Right renal cortex interstitium (tissue), 3 donors: ENCODE measurements around the gene LPCAT1. TPM values are rescaled to one million over a fixed set of nuclear protein-coding genes. Genes with fewer than 3 reads are reported as not detected.
"Not testable (repeated sequence)": the region's sequence is repeated elsewhere in the genome, so short reads cannot be mapped to it uniquely, and the experiment has no call there.

ENCODE experiments used
- DNase-seq, 3 donors: peaks; one replicate each; pipeline ENCODE4 v3.0.0-alpha.2; 2013; ENCODE audit warnings: low read depth in 3 of 3, low spot score in 2 of 3
- polyA plus RNA-seq, 3 donors: library from polyadenylated mRNA; unstranded; fragments of 120-200 nt; gene quantifications; one replicate each; pipeline ENCODE4 v1.2.1, GENCODE V29; 2013; ENCODE audit not compliant: insufficient read length in 3 of 3

Gene LPCAT1, protein sequence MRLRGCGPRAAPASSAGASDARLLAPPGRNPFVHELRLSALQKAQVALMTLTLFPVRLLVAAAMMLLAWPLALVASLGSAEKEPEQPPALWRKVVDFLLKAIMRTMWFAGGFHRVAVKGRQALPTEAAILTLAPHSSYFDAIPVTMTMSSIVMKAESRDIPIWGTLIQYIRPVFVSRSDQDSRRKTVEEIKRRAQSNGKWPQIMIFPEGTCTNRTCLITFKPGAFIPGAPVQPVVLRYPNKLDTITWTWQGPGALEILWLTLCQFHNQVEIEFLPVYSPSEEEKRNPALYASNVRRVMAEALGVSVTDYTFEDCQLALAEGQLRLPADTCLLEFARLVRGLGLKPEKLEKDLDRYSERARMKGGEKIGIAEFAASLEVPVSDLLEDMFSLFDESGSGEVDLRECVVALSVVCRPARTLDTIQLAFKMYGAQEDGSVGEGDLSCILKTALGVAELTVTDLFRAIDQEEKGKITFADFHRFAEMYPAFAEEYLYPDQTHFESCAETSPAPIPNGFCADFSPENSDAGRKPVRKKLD
- 10 to 100 TPM; 37.5 to 48.9 (median 43.4) TPM for polyA plus RNA-seq

DNA sequence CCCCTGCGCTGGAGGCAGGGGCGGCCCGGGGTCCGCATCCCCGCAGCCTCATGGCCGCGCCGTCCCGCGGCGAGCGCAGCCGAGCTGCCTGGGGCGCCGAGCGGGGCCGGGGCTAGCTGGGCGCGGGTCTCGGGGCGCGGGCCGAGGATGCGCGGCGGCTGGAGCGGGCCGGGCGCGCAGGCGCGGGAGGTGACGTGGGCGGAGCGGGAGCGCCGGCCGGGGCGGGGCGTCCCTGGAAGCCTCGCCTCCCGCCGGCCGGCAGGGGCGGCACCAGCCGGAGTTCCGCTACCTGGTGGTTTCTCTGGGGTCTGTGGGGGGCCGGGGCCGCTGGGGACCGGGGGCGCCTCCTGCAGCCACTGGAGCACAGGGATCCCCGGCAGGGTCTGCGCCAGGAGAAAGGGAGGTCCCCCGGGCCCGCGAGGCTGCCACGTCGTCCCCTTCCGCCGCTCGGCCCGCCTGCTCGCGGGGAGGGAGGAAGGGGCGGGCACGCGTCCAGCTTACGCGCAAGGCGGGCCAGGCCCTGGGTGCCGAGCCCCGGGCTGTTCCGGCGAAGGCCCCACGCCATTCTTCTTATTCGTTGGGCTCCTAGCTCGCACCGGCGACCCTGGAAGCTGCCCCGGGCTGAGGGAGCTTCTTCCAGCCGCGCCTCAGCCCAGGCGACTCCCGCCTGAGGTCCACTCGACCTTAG lies at the start of gene LPCAT1:
Gene LPCAT1 (minus strand): TSS at position 168 of the 688 bp plus-strand sequence. CDS start 116 bp downstream, at position 52.
- DNase-seq: peak in 2 of 3 donors; percentile 39 to 56

DNA sequence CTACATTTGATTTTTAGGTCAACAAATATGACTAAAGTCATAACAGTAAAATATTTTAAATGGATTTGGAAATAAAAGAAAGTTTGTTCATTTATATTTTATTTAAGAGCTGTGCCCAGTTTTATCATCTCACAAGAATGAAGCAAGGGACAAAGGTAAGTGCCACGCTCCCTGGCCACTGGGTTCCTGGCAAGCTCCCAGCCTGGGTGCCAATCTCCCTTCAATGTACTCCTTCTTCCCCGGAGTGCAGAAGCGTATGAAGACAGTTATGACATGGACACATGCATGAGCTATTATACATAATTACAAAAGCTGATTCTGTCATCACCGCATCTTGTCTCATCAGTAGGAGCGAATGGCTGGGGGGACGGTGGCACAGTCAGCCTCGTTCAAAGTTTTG lies 48.1 kb upstream of the LPCAT1 start:
- not testable (repeated sequence) for DNase-seq

DNA sequence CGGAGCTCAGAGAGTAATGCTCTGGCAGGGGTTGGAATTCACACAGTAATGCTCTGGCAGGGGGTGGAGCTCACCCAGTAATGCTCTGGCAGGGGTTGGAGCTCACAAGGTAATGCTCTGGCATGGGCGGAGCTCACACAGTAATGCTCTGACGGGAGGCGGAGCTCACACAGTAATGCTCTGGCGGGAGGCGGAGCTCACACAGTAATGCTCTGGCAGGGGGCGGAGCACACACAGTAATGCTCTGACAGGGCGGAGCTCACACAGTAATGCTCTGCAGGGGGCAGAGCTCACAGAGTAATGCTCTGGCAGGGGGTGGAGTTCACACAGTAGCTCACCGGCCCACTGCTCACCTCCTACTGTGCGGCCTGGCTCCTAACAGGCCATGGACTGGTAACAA lies 47.2 kb upstream of the LPCAT1 start:
- DNase-seq: no peak

DNA sequence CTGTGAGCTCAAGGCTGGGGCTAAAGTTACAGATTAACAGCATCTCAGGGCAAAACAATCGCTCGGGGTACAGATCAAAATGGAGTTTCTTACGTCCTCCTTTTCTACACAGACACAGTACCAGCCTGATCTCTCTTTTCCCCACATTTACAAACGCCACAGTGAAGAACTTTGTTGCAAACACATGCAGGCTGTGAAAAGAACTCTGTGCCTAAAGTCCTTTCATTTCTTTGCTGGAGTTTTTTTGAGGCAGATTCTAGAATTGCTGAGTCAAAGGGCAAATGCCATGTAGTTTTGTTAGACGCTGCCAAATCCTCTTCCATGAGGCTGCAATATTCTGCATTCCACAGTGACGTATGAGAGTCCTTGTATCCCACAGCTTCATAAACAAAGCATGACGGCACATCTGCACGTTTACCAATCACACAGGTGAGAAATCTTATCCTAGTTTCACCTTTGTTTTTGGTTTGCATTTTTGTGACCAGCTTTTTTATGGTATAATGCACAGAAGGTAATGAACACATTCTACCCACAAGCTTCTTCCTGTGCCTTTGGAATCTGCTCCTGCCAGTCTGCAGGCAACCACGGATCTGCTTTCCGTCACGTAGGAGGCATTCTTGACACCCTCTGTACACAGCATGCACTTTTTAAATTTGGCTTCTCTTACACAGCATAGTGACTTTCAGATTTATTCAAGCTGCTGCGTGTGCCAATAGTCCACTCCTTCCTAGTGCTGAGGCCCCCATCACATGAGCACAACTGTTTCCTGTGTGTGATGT lies 44.6 kb upstream of the LPCAT1 start:
- DNase-seq: peak in 2 of 3 donors; percentile 36 to 41

DNA sequence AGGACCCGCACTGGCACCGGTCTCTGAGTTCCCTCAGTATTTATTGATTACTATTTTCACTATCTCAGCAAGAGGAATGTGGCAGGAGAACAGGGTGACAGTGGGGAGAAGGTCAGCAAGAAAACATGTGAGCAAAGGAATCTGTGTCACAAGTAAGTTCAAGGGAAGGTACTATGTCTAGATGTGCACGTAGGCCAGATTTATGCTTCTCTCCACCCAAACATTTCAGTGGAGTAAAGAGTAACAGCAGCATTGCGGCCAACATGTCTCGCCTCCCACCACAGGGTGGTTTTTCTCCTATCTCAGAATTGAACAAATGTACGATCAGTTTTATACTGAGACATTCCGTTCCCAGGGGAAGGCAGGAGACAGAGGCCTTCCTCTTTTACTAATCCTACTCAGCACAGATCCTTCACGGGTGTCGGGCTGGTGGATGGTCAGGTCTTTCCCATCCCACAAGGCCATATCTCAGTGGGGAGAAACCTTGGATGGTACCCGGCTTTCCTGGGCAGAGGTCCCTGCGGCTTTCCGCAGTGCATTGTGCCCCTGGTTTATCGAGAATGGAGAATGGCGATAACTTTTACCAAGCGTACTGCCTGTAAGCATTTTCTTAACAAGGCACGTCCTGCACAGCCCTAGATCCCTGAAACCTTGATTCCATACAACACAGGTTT lies 43.9 kb upstream of the LPCAT1 start:
- not testable (repeated sequence) for DNase-seq

DNA sequence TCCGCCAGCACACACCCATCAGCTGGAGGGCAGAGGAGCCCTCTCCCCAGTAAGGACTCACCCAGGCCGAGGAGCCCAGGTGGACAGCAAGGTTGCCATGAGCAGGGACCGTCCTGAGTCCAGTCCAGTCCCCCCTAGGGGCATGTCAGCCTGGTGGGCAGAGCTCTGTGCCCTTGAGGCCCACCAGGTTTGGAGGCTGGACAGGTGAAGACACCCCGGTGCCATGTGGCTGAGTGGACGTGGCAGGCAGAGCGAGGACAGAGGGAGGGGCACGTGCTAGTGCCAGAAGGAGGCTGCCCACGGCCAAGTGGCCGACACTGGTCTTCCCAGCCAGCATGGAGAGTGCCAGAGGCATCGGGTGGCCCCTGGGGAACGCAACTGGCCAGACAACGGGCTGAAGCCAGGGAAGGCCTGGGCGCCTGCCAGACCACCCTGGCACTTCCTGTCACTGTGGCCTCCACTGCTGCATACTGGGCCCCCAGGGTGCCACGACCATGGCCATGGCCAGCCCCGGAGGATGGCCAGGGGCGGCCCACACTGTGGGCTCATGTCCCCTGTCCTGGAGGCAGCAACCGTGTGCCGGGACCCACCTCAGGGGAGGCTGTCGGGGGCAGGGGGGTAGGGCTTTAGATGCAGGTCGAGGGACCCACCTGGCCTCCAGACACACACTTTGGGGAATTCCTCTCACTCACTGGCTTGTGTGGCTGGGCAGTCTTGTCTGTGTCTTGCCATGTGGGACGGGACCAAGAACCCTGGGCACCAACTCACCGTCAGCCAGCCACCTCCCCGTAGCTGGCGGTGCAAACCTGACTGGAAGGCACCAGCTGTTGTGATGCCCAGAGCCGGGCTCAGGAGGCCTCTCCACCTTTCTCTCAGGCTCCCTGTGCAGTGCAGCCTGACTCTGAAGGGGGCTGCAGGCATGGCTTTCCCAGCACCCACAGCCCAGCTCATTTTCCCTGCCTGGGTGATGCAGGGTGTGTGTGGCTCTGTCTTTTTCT lies 42.3 kb upstream of the LPCAT1 start:
- no peak for DNase-seq

DNA sequence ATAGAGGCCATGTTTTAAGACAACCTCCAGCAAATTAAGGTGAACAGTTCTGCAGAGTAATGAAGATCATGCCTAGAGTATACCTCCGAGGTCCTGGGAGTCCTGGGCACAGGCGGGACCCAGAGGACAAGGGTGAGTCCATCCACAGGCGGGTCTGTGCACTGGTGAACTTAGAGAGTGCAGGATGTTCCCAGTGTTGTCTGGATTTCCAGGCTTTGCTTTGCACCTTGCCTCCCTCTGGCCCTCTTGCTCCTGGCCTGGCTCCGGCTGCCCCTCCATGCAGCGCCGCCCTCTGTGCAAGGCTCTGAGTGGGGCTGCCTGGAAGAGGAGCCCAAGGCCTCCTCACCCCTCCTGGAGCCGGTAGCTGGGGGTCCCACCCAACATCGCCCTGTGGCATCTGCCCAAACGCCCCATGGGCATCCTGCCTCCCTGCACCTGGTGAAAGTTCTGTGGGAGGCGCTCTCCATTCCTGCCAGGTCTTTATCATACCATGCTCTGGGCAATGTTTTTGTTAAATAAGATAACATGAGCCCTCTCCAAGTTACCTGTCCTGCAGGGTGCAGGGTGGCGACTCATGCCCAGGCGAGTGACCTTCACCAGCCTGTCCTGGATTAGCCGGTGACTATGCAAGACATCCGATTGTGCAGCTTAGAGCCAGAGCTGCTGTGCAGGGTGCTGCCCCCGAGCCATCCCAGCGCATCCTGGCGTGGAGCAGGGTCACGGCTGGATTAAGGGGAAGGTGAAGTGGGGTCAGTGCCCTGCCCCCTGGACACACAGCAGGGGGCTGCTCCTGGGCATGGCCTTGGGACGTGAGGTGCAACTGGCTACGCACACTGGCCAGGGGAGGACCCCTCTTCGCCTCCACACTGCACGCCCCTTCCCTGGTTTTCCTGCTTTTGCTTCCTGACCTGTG lies 41.3 kb upstream of the LPCAT1 start:
- DNase-seq: no peak

DNA sequence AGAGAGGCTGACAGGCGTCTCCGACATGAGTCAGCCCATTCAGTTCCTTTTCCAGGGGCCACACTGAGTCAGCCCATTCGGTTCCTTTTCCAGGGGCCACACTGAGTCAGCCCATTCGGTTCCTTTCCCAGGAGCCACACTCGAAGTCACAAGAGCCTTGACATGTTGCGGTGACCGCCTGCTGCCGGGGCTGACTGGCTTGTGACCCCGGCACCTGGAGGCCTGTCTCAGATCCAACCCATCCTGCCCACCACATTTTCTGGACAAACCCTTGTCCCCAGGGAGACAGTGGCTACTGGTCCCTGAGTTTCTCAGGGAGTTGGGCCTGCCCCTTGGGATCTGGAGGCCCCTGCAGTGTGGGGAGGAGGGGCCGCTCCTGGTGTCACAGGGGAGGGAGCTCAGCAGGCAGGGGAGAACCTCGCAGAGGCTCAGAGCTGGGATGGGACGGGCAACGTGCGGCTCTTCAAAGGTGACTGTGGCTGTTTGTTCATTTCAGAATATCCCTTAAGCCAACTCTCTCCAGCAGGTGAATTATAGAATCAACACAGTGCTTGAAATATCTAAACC lies 40.5 kb upstream of the LPCAT1 start:
- no peak for DNase-seq

DNA sequence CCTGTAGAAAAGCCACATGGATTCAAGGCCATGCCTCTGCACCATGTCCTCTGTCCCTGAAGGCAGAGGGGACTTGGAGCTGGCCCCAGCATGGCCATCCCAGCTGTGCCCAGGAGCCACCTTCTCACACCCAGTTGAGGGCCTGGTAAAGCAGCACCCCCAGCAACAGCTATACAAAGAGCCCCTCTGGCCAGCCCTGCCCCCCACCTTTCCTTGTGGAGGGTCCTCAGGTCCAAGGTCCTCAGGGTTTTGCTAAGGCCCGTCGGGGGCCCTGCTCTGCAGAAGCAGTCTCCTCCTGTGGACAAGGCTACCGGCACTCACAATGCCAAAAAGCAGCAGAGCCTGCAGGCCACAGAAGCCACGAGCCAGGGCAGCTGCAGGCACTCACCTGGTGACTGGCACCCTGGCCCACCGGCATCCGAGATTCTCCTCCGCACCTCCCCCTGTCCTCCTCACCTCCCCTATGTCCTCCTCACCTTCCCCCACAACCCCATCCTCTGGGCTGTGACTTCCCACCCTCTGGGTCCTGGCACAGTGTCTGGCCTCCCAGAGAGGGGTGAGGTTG lies 39.9 kb upstream of the LPCAT1 start:
- no peak for DNase-seq

DNA sequence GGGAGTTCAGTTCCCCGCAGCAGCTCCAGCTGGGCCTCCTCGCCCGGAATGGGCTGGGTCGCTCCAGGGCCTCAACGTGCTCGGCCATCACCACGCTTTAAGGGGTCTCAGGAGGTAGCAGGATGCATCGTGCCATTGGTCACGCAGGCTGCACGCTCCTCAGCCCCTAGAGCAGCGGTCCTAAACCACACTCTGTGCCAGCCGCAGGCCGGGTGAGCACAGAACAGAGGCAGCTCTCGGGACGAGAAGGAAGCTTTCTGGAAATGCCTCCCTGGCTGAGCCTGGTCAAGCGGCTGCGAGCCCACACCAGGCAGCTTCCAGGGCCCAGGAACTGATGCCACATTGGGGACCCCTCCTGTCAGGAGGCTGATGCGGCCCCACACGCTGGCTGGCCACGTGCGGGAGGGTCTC lies 39.3 kb upstream of the LPCAT1 start:
- DNase-seq: no peak

DNA sequence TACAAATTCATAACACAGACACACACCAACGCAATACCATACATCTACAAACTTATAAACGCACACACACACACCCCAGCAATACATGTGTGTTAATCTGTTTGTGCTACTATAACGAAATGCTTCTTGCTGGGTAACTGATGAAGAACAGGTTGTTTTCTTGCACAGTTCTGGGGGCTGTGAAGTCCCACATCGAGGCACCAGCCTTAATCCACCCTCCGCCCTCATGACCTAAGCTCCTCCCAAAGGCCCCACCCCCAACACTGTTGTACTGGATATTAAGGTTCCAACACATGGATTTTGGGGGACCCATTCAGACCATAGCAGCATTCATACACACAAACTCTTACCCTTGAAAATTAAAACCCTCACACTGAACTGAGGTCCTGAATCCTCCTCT lies 38.8 kb upstream of the LPCAT1 start:
- no peak for DNase-seq

DNA sequence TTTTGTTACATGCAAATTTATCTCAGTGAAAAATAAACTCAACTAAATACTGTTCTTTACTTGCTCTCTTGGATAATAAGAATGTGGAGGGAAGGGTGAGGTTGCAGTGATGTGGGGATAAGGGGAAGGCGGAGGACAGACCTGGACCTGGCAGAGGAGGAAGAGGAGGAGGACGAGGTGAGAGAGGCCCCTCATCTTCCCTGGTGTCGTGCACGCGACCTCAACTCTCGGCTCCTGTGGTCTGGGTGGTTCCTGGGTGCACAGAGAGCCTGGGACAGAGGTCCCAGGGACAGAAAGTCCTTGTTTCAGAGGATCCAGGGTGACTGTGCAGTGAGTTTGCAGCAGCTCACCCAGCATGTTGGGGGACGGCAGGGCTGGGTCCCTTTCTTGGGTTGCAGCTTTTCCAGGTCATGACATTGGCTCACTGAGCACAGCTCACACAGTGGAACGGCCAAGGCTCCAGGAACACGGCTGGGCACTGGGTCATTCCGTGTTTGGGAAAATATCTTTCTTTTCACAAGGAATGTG lies 37.7 kb upstream of the LPCAT1 start:
- DNase-seq: no peak

DNA sequence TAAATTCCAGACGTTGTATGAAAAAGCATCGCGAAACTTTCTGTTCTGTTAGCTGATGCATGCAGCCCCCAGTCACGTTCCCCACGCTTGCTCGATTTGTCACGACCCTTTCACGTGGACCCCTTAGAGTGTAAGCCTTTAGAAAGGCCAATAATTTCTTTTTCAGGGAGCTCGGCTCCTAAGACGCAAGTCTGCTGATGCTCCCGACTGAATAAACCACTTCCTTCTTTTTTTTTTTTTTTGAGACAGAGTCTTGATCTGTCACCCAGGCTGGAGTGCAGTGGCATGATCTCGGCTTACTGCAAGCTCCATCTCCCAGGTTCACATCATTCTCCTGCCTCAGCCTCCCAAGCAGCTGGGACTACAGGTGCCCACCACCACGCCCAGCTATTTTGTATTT lies 36.7 kb upstream of the LPCAT1 start:
- DNase-seq: not testable (repeated sequence)

DNA sequence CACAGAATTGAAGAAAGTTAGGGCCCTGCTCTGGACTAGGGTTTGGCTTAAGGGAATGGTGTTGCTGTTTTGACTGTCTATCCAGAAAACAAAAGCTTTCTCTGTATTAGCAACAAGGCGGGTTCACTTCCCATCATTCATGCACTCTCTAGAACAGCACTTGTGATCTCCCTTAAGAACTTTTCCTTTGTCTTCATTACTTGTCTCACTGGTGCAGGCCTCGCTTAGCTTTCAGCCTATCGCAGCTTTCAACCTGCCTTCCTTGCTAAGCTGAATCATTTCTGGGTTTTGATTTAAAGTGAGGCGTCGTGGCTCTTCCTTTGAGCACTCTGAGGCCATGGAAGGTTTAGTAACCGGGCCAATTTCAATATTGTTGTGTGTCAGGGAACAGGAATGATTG lies 35.2 kb upstream of the LPCAT1 start:
- no peak for DNase-seq

DNA sequence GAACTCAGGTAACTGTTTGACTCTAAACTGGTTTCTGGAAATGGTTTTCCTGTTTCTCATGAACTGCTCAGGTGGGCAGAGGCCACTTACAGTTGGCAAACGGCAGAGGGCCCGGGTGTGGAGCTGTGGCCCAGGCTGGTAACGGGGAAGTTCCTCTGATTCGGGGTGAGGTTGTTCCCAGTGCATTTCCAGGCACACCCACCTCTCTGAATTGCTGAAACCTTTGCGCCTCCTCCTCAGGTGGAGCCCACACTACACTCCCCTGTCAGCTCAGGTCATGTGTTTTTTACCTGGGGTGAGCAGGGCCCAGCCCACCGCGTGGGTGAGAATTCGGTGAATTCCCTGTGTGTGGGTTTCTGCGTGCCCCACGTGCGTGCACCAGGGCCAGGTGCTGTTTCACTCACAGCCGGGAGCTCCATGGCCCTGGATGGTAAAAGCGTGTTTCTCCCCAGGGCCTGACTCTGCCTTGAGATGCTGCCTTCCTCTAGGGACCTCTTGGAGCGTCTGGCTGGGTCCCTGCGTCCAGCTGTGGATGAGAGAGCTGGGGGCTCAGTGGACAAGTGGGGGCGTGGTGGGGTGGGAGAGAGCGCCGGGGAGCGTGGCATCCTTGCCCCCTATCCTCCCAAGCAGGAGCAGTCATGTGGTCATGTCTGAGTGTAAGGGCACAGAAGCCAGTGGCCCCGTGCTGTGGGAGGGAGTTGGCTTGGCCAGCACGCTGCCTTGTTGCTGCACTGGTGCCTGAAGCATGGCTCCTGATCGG lies 33.5 kb upstream of the LPCAT1 start:
- no peak for DNase-seq
